Measurements from ENCODE around the gene VCAN.

VCAN gene

GRCh38 chr5:83564069-83564749 lies 92.7 kb downstream of the VCAN start:
- DNase-seq (ENCODE audit: low read depth in 2 of 2) = no peak

DNA sequence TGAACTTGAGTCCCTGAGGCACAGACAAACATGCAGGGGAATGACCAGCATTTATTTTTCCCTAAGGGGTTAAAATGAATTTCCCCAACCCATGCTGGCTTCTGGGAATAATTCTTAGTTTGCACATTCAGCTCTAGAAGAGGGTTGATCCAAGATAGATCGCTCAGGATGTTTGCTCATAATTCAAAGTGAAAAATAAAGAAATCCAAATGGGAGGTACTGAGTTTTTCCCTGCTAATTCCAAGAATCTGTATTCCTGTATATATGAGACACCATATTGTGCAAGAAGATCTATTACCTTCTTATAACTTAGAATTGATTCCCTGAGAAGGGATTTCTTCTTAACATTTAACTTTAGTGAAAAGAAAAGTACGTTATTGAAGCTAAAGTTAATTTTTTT lies 96.2 kb downstream of the VCAN start:
- no peak for DNase-seq (ENCODE audit: low read depth in 2 of 2)

DNA sequence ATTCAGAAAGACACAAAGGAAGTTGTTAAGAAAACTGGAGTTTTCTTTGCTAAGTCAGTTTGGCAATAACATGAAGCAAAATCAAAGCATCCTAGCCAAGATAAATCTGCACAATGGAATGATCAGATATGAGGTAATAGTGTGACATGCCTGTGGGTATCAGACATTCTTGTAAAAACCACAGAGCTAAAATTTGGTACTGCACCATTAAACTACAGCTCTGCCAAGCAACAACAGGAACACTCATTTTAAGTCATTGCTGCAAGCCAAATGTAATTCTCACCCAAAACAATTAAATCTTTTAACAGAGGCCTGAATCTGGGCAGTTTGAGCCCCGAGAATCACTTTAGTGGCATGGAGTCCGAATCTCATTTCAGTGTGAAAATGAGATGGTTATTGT lies 96.6 kb downstream of the VCAN start:
- no peak for DNase-seq (ENCODE audit: low read depth in 2 of 2)

GRCh38 chr5:83570916-83571315 lies 99.4 kb downstream of the VCAN start:
- DNase-seq (ENCODE audit: low read depth in 2 of 2) = no peak

DNA sequence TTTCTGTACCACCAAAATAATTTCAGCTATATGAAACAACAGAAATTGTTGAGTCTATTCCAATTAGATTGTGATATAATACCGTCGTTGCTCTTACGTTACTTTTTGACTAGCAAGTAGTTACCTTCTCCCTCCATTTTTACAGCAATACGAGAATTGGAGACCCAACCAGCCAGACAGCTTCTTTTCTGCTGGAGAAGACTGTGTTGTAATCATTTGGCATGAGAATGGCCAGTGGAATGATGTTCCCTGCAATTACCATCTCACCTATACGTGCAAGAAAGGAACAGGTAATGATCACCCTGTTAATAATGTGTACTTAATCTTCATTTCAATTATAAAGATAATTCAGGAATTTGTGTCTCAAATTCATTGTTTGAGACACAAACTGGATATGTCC lies 100.7 kb downstream of the VCAN start:
- DNase-seq (ENCODE audit: low read depth in 2 of 2) = no peak

GRCh38 chr5:83576341-83576740 lies 104.8 kb downstream of the VCAN start:
- DNase-seq (ENCODE audit: low read depth in 2 of 2) = no peak

GRCh38 chr5:83577036-83577636 lies 105.6 kb downstream of the VCAN start:
- DNase-seq (ENCODE audit: low read depth in 2 of 2) = no peak

DNA sequence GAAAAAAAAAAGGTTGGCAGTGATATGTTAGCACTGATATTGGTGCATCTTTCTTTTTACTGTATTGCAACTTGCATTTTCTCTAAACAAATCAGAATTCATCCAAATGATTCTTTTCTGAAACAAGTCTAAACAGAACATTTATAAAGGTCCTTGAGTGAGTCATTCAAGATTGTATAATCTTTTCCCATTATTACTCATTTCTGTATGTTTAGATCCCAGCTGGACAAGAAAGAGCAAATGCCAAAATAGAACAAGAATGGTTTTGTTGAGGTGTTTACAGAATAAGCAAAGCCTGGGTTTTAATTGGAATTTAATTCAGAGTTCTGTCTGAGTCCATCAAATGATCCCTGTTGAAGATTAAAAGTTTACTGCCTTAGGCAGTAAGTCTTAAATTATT lies 112.3 kb downstream of the VCAN start:
- no peak for DNase-seq (ENCODE audit: low read depth in 2 of 2)

GRCh38 chr5:83586874-83587776 lies 115.6 kb downstream of the VCAN start:
- no peak for DNase-seq (ENCODE audit: low read depth in 2 of 2)

DNA sequence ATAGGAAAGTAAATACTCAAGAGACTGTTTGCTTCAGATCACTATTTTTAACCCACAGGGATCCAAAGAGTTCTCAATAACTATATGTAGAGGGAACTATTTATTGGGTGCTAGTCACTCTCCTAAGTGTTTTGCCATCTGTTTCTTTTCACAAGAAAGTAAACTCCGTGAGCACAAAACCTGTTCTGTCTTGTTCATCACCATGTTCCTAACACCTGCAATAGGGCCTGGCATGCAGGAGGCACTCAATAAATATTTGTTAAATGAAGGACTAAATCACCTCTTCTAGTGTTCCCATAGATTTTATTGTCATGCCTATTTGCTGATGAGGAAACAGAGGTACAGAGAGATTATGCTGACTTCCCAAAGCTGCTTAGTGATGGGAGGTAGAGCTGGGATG lies 118.2 kb downstream of the VCAN start:
- DNase-seq (ENCODE audit: low read depth in 2 of 2) = no peak

GRCh38 chr5:83590966-83591365 lies 119.4 kb downstream of the VCAN start:
- DNase-seq (ENCODE audit: low read depth in 2 of 2) = no peak

DNA sequence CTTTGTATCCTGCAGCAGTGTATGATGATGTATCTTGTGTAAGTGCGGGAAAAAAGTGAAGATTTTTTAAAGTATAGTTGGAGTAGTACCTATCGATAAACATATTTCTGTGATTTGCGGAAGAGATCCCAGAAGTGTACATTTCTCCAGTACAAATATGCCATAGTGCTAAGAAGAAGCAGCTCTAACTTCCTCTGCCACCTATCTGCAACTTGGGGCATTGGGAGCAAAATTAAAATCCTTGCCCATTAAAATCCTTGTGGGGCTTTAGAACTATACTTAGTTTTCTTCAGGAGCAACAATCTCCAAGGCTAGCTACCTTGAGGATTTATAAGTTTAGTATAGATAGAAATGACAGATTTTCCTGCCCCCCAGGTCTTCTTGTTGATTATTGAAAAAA lies 123.7 kb downstream of the VCAN start:
- no peak for DNase-seq (ENCODE audit: low read depth in 2 of 2)

DNA sequence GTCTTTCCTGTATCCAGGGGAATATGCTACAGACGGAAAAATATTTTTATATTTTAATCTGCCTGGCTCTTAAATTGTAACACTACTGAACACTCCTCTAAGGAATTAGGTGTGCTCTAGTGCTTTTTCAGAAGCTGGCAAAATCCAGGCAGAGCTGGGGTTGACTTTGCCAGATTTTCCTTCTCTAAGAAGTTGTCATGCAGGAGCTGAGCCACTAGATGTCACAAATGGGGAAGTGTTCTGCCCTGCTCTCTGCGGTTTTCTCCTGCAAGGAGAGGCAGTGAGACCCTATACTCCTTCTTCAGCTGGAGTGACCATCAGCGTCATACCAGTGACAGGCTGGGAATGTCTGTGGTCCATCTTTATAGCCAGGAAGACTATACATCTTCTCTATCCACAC lies 136.6 kb downstream of the VCAN start:
- DNase-seq (ENCODE audit: low read depth in 2 of 2) = no peak

DNA sequence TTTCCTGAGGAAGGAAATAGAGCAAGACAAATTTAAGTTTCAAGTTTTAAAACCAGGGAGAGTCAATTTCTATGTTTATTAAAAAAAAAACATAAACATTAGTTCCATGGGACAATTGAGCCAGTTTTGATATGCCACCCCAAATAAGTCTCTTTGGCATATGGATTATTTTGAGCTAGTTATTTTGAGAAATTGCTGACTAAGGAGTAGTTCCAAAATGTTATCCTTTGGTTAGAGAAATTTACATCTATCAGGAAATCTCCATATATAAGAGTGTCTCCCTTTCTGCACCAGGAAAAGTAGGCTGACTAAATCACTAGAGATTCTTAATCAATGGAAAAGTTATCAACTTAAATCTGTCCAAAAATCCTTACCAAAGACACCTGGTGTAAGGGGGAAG lies 143.3 kb downstream of the VCAN start:
- no peak for DNase-seq (ENCODE audit: low read depth in 2 of 2)

DNA sequence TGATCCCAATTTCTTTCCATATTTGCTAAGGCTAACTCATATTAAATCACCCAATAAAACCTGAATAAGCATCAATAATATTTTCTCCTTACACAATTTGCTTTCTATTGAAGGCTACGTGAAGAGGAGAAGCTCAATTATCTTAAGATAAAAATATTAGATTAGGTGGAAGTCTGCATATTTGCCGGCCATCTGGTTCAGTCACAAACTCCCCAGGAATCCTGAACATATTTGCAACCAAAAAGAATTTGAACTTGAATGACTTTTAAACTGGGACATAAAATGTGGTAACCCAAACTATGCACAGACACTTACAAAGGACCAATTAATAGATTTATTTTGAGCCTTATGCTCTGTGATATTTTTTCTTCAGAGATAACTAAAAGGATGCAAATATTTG lies 156.8 kb downstream of the VCAN start:
- no peak for DNase-seq (ENCODE audit: low read depth in 2 of 2)
